Endodermal cell (in vitro differentiated cells): ENCODE data around the gene CTLA4. TPM values are rescaled to one million over a fixed set of nuclear protein-coding genes. Genes with fewer than 3 reads are reported as not detected.

ENCODE experiments used
- DNase-seq: peaks from one replicate; pipeline ENCODE4 v3.0.0-alpha.2; 2017
- H3K27ac ChIP-seq: 2 replicates; pipeline ENCODE4 v1.5.1; 2013; ENCODE audit warnings: mild to moderate bottlenecking, low read depth, low read length, moderate library complexity
- H3K27me3 ChIP-seq: 2 replicates; pipeline ENCODE4 v1.6.1; 2013; ENCODE audit warnings: mild to moderate bottlenecking, low read length, moderate library complexity; ENCODE audit not compliant: insufficient read depth, control insufficient read depth, poor library complexity, severe bottlenecking
- H3K36me3 ChIP-seq: 2 replicates; pipeline ENCODE4 v1.7.0; 2013; ENCODE audit warnings: mild to moderate bottlenecking, low read length, moderate library complexity; ENCODE audit not compliant: control insufficient read depth, insufficient read depth
- H3K4me1 ChIP-seq: one replicate; pipeline ENCODE4 v1.7.0; 2013; ENCODE audit warnings: low read length; ENCODE audit not compliant: control insufficient read depth, insufficient read depth
- H3K4me3 ChIP-seq: 2 replicates; pipeline ENCODE4 v1.5.1; 2013; ENCODE audit warnings: mild to moderate bottlenecking, low read length, moderate library complexity
- H3K9ac ChIP-seq: 2 replicates; pipeline ENCODE4 v1.6.1; 2013; ENCODE audit warnings: mild to moderate bottlenecking, low read length, moderate library complexity; ENCODE audit not compliant: poor library complexity, severe bottlenecking; ENCODE audit errors: extremely low read depth
- H3K9me3 ChIP-seq: 2 replicates; pipeline ENCODE4 v1.6.1; 2013; ENCODE audit warnings: mild to moderate bottlenecking, low read length, moderate library complexity; ENCODE audit not compliant: control insufficient read depth
- H3K27ac Mint-ChIP-seq: 2 replicates; pipeline ENCODE4 v1.8.0; 2020; ENCODE audit warnings: mixed read lengths
- H3K27me3 Mint-ChIP-seq: 2 replicates; pipeline ENCODE4 v1.8.0; 2021; ENCODE audit warnings: mild to moderate bottlenecking, mixed read lengths; ENCODE audit not compliant: insufficient read depth
- H3K36me3 Mint-ChIP-seq: 2 replicates; pipeline ENCODE4 v1.8.0; 2020; ENCODE audit warnings: low read depth, mixed read lengths
- H3K4me1 Mint-ChIP-seq: 2 replicates; pipeline ENCODE4 v1.8.0; 2020; ENCODE audit warnings: mixed read lengths
- H3K4me3 Mint-ChIP-seq: 2 replicates; pipeline ENCODE4 v1.8.0; 2020; ENCODE audit warnings: mild to moderate bottlenecking, moderate library complexity, mixed read lengths
- H3K9me3 Mint-ChIP-seq: 2 replicates; pipeline ENCODE4 v1.8.0; 2020; ENCODE audit warnings: mild to moderate bottlenecking, mixed read lengths
- CTCF ChIP-seq: fragments of 200-600 bp; sonication (generic); conservative IDR thresholded peaks from 2 replicates; pipeline ENCODE4 v1.5.0; 2021; ENCODE audit warnings: antibody characterized with exemption, mild to moderate bottlenecking
- WGBS, 2 experiments: methylation state at CpG; one replicate each; pipeline versions ENCODE4 v1.1.5 to v1.1.7; 2013; ENCODE audit warnings: missing lambda C conversion rate in 2 of 2, mixed read lengths in 1 of 2; ENCODE audit not compliant: insufficient coverage in 1 of 2, insufficient read length in 1 of 2; 5-methylcytosine and 5-hydroxymethylcytosine counted together
- total RNA-seq, 2 donors: library from RNA; stranded (reverse); fragmentation: NEBNext Ultra II Directional in 1 of 2; extraction: Animal tissue kit (Norgen Biotek cat#: 25700) in 1 of 2; gene quantifications; 2 replicates in 1 of 2; 3 replicates in 1 of 2; pipeline ENCODE4 v1.2.1, GENCODE V29; 2021

The CTLA4 gene
- total RNA-seq, 2 donors from 2014 or later = not detected

GRCh38 chr2:203870481-203870880 lies 2.9 kb downstream of the CTLA4 start:
- Histone ChIP-seq H3K4me3 (no peak overlapping the region), H3K27ac (no peak overlapping the region), H3K27me3 (peaks cover 68% of the 10 kb centered on the region), H3K9ac (no peak overlapping the region), H3K4me1 (no peaks in the 10 kb centered on the region), H3K36me3 (no peaks in the 10 kb centered on the region), H3K9me3 (no peaks in the 10 kb centered on the region)
- no peaks in the 10 kb centered on the region for H3K9me3 Mint-ChIP-seq
- H3K4me1 Mint-ChIP-seq = no peaks in the 10 kb centered on the region
- 95 to 97% methylated on average over 6 to 9 of the region's 9 CpGs for WGBS, 2 experiments
- no peaks in the 10 kb centered on the region for H3K36me3 Mint-ChIP-seq
- DNase-seq = no peak
- no peak for TF ChIP-seq CTCF
- H3K4me3 Mint-ChIP-seq = no peak overlapping the region
- H3K27me3 Mint-ChIP-seq = peaks cover 36% of the 10 kb centered on the region
- H3K27ac Mint-ChIP-seq = no peak overlapping the region

DNA sequence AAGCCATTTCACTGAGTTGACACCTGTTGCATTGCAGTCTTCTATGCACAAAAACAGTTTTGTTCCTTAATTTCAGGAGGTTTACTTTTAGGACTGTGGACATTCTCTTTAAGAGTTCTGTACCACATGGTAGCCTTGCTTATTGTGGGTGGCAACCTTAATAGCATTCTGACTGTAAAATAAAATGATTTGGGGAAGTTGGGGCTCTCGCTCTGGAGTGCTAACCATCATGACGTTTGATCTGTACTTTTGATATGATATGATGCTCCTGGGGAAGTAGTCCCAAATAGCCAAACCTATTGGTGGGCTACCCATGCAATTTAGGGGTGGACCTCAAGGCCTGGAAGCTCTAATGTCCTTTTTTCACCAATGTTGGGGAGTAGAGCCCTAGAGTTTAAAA lies 3.4 kb downstream of the CTLA4 start:
- Mint-ChIP-seq H3K4me1 (no peaks in the 10 kb centered on the region), H3K4me3 (no peak overlapping the region), H3K9me3 (no peaks in the 10 kb centered on the region), H3K27me3 (peaks cover 35% of the 10 kb centered on the region), H3K36me3 (no peaks in the 10 kb centered on the region), H3K27ac (no peak overlapping the region)
- H3K27ac ChIP-seq = no peak overlapping the region
- no peaks in the 10 kb centered on the region for H3K4me1 ChIP-seq
- no peak overlapping the region for H3K9ac ChIP-seq
- 92 to 100% methylated on average over 2 of the region's 2 CpGs for WGBS, 2 experiments
- no peak for DNase-seq
- H3K36me3 ChIP-seq = no peaks in the 10 kb centered on the region
- no peaks in the 10 kb centered on the region for H3K9me3 ChIP-seq
- no peak overlapping the region for H3K4me3 ChIP-seq
- TF ChIP-seq CTCF = no peak
- H3K27me3 ChIP-seq = peaks cover 64% of the 10 kb centered on the region

DNA sequence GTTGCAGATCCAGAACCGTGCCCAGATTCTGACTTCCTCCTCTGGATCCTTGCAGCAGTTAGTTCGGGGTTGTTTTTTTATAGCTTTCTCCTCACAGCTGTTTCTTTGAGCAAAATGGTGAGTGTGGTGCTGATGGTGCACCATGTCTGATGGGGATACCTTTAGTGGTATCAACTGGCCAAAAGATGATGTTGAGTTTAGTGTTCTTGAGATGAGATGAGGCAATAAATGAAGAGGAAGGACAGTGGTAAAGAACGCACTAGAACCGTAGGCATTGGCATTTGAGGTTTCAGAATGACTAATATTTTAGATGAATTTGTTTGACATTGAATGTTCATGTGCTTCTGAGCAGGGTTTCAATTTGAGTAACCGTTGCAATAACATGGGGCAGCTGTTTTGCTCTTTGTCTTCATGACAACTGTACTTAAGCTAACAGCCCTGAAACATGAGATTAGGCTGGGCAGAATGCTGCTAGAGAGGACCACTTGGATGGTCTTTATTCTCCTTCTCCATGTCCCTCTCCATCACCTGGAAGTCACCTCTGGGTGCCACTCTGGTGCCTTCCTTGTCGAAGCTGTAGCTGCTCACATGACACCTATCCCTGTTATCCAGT lies 3.9 kb downstream of the CTLA4 start:
- no peaks in the 10 kb centered on the region for H3K9me3 ChIP-seq
- no peaks in the 10 kb centered on the region for H3K9me3 Mint-ChIP-seq
- no peak overlapping the region for H3K4me3 ChIP-seq
- peaks cover 31% of the 10 kb centered on the region for H3K27me3 Mint-ChIP-seq
- no peak overlapping the region for H3K9ac ChIP-seq
- no peaks in the 10 kb centered on the region for H3K4me1 ChIP-seq
- no peak overlapping the region for H3K27ac ChIP-seq
- no peak overlapping the region for H3K4me3 Mint-ChIP-seq
- TF ChIP-seq CTCF = no peak
- no peaks in the 10 kb centered on the region for H3K36me3 Mint-ChIP-seq
- no peaks in the 10 kb centered on the region for H3K36me3 ChIP-seq
- H3K27me3 ChIP-seq = peaks cover 58% of the 10 kb centered on the region
- no peak overlapping the region for H3K27ac Mint-ChIP-seq
- WGBS, 2 experiments = 89 to 93% methylated on average over 5 to 6 of the region's 6 CpGs
- no peak for DNase-seq
- H3K4me1 Mint-ChIP-seq = no peaks in the 10 kb centered on the region
